Sigmoid colon (tissue), 7 donors: ENCODE results near the gene MET. TPM values are rescaled to one million over a fixed set of nuclear protein-coding genes. Genes with fewer than 3 reads are reported as not detected.

Experiments used
- DNase-seq: peaks from one replicate; pipeline ENCODE4 v3.0.0-alpha.2; 2019
- H3K27ac ChIP-seq, 4 donors: fragments of 200-600 bp; sonication (generic); one replicate each; pipeline ENCODE4 v1.5.1; 2016 to 2019; ENCODE audit warnings: mild to moderate bottlenecking in 1 of 4
- H3K27me3 ChIP-seq, 3 donors: fragments of 200-600 bp; sonication (generic); one replicate each; pipeline ENCODE4 v1.5.1; 2019; ENCODE audit warnings: mild to moderate bottlenecking in 1 of 3
- H3K36me3 ChIP-seq, 4 donors: fragments of 200-600 bp; sonication (generic); one replicate each; pipeline ENCODE4 v1.5.1; 2016 to 2019
- H3K4me1 ChIP-seq, 4 donors: fragments of 200-600 bp; sonication (generic); one replicate each; pipeline ENCODE4 v1.5.1; 2017 to 2019
- H3K4me3 ChIP-seq, 4 donors: fragments of 200-600 bp; sonication (generic); one replicate each; pipeline ENCODE4 v1.5.1; 2017 to 2019; ENCODE audit warnings: mild to moderate bottlenecking in 2 of 4, moderate library complexity in 1 of 4
- H3K9me3 ChIP-seq, 4 donors: fragments of 200-600 bp in 3 of 4; sonication (generic) in 3 of 4; one replicate each; pipeline versions ENCODE4 v1.5.1 to v1.6.1; 2013 to 2019
- EP300 ChIP-seq, 4 donors: sonication (generic); formaldehyde crosslinking; IDR thresholded peaks; one replicate each; pipeline ENCODE4 v1.6.1; 2017; ENCODE audit warnings: antibody characterized with exemption in 4 of 4
- POLR2A ChIP-seq, 2 donors: fragments of 450-650 bp; IDR thresholded peaks; one replicate each; pipeline ENCODE4 v1.6.1; 2016; ENCODE audit warnings: antibody characterized with exemption in 2 of 2, mild to moderate bottlenecking in 2 of 2, moderate library complexity in 2 of 2
- POLR2AphosphoS5 ChIP-seq, 4 donors: sonication (generic); formaldehyde crosslinking; IDR thresholded peaks; one replicate each; pipeline ENCODE4 v1.6.1; 2017; ENCODE audit warnings: antibody characterized with exemption in 4 of 4
- WGBS, 2 donors: extraction: QIAGEN DNeasy Blood & Tissue Kit; methylation state at CpG; one replicate each; pipeline ENCODE4 v1.1.7; 2013; 5-methylcytosine and 5-hydroxymethylcytosine counted together
- intact Hi-C: fragments of 100-400 bp; cut with DNase I; formaldehyde crosslinking; loops from one replicate; pipeline ENCODE4 v1.15.1; 2023
- polyA plus RNA-seq, 3 donors: library from polyadenylated mRNA; stranded (reverse); fragments of 200-250 nt; gene quantifications; one replicate each; pipeline ENCODE4 v1.2.3, GENCODE V29; 2013
- total RNA-seq, 4 donors: library from RNA; depleted of rRNA; stranded (reverse); fragments of >200 nt; gene quantifications; one replicate each; pipeline ENCODE4 v1.1.0, GENCODE V29; 2016
- TF ChIP-seq, protein P1 (sequence below), 4 experiments: fragments of 450-650 bp in 3 of 4; fragments of 200-600 bp in 1 of 4; IDR thresholded peaks; one replicate each; pipeline ENCODE4 v1.5.1; 2016 to 2019; ENCODE audit warnings: antibody characterized with exemption in 4 of 4, mild to moderate bottlenecking in 3 of 4, moderate library complexity in 2 of 4
- donor health status: healthy with polysubstance abuse.
- donor health status: Bipolar disorder and iron deficiency.
- donor health status: healthy.

Gene MET
- total and polyA plus RNA-seq, 7 donors, result 1.2 to 21.6 (median 15.9) TPM

DNA sequence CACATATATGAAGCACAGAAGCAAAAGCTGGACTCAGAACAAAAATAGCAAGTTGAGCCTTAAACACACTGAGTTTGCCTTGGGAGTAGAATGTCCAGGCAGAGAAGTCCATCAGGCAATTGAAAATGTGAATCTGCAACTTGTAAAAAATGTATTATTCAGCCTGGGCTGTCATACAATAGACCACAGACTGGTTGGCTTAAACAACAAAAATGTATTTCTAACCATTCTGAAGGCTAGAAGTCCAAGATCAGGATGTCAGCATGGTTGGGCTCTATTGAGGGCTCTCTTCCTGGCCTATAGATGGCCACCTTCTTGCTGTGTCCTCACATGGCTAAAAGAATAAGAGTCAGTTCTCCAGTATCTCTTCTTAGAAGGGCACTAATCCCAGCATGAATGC lies 113.8 kb downstream of the MET start:
- Histone ChIP-seq H3K4me1 (peaks cover 0 to 20% (median 16%) of the 10 kb centered on the region in 4 donors), H3K9me3 (no peaks in the 10 kb centered on the region), H3K4me3 (no peak overlapping the region), H3K36me3 (no peaks in the 10 kb centered on the region), H3K27me3 (no peaks in the 10 kb centered on the region), H3K27ac (no peak overlapping the region)
- intact Hi-C loops, result no loop called here
- DNase-seq, result no peak
- no peak for TF ChIP-seq POLR2AphosphoS5 (IDR thresholded peaks at IDR 0.05)

DNA sequence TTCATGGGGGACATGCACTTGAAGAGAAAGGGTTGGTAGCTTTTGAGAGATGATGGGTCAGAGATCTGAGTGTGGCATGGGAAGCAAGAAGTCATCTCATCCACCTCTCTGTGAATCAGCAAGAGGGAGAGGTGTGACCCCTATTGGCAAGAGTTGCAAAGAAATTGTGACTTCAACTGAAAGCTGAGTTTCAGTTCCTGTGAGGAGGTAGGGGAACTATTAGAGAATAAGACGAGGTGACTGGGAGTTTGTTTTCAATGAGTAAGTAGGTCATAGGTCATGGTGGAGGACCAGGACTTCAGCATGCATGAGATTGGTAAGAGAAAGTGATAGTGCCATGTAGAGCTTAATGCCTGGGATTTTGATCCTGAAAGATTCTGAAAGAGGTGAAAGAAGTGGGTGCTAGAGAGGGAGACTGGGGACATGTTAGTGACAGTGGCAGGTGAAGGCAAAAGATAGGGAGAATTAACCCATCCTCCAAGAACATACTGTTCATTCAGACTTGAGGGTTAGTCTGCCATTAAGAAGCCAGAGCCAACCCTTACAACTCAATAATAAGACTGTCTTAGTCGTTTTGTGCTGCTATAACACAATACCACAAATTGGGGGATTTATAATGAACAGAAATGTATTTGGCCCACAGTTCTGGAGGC lies 114.9 kb downstream of the MET start:
- Histone ChIP-seq H3K4me1 (peaks cover 0 to 10% (median 7%) of the 10 kb centered on the region in 4 donors), H3K9me3 (no peaks in the 10 kb centered on the region), H3K36me3 (no peaks in the 10 kb centered on the region), H3K4me3 (no peak overlapping the region), H3K27me3 (no peaks in the 10 kb centered on the region), H3K27ac (no peak overlapping the region)
- intact Hi-C loops, result no loop called here
- 45 to 51% methylated on average over 2 of the region's 2 CpGs for WGBS, 2 donors
- TF ChIP-seq POLR2A (IDR thresholded peaks at IDR 0.05) (no peak), POLR2AphosphoS5 (IDR thresholded peaks at IDR 0.05) (no peak), EP300 (IDR thresholded peaks at IDR 0.05) (no peak)
- TF ChIP-seq, protein P1, sequence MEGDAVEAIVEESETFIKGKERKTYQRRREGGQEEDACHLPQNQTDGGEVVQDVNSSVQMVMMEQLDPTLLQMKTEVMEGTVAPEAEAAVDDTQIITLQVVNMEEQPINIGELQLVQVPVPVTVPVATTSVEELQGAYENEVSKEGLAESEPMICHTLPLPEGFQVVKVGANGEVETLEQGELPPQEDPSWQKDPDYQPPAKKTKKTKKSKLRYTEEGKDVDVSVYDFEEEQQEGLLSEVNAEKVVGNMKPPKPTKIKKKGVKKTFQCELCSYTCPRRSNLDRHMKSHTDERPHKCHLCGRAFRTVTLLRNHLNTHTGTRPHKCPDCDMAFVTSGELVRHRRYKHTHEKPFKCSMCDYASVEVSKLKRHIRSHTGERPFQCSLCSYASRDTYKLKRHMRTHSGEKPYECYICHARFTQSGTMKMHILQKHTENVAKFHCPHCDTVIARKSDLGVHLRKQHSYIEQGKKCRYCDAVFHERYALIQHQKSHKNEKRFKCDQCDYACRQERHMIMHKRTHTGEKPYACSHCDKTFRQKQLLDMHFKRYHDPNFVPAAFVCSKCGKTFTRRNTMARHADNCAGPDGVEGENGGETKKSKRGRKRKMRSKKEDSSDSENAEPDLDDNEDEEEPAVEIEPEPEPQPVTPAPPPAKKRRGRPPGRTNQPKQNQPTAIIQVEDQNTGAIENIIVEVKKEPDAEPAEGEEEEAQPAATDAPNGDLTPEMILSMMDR (IDR thresholded peaks at IDR 0.05), result no peak
- DNase-seq, result no peak

DNA sequence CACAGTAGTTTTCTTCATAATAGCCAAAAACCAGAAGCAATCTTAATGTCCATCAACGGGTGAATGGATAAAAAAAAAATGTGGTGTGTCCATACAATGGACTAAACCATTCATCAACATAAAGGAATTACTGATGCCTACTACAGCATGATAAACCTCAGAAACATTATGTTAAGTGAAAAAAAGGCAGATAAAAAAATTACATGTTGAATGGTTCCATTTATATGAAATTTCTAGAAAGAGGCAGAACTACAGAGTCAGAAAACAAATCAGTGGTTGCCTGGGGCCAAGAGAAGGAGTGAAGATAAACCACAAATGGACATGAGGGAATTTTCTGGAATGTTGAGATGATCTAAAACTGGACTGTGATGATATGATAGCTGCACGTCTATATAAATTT lies 115.9 kb downstream of the MET start:
- TF ChIP-seq POLR2A (IDR thresholded peaks at IDR 0.05) (no peak), POLR2AphosphoS5 (IDR thresholded peaks at IDR 0.05) (no peak), EP300 (IDR thresholded peaks at IDR 0.05) (no peak)
- TF ChIP-seq, protein P1 (IDR thresholded peaks at IDR 0.05), result no peak
- intact Hi-C loops, result no loop called here
- no peaks in the 10 kb centered on the region for H3K27me3 ChIP-seq
- DNase-seq, result no peak
- H3K36me3 ChIP-seq, result no peaks in the 10 kb centered on the region
- WGBS, 2 donors, result 77 to 92% methylated on average over 2 of the region's 2 CpGs
- H3K4me3 ChIP-seq, result no peak overlapping the region
- H3K4me1 ChIP-seq, result peaks cover 0 to under 1% (median 0%) of the 10 kb centered on the region in 4 donors
- H3K27ac ChIP-seq, result no peak overlapping the region
- no peaks in the 10 kb centered on the region for H3K9me3 ChIP-seq

DNA sequence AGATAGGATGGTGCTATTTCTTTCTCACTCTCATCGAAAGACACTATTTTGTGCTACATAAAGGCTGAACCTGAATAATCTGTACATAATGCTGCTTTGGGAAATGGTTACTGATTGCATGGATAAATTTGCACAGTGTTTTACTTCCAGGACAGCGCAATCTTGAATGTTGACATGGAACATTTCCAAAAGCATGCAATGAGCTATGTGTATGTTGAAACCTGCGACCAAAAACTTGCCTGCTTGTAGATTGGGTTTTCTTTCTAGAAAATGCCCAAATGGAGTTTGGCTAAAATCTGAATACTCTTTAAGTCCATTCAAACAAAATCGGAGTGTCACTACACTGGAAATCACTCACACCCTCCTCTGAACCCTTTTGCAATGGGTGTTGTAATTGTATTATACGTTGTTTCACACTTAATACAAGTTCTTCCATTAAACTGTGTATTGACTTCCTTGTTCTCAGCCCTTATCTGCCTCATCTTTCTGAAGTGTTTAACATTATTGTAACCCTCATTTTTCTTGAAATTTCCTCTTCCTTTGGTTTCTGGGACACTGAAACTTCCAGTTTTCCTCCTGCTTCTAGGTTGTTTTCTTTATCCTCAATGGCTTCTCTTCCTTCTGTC lies 116.7 kb downstream of the MET start:
- Histone ChIP-seq H3K9me3 (no peaks in the 10 kb centered on the region), H3K4me3 (no peak overlapping the region), H3K27me3 (no peaks in the 10 kb centered on the region), H3K27ac (no peak overlapping the region), H3K4me1 (no peaks in the 10 kb centered on the region), H3K36me3 (no peaks in the 10 kb centered on the region)
- intact Hi-C loops, result no loop called here
- no peak for TF ChIP-seq EP300 (IDR thresholded peaks at IDR 0.05)
- TF ChIP-seq, protein P1 (IDR thresholded peaks at IDR 0.05), result no peak
- no peak for TF ChIP-seq POLR2AphosphoS5 (IDR thresholded peaks at IDR 0.05)
- no peak for TF ChIP-seq POLR2A (IDR thresholded peaks at IDR 0.05)
- 15 to 68% methylated on average over 5 of the region's 5 CpGs for WGBS, 2 donors
- DNase-seq, result no peak

DNA sequence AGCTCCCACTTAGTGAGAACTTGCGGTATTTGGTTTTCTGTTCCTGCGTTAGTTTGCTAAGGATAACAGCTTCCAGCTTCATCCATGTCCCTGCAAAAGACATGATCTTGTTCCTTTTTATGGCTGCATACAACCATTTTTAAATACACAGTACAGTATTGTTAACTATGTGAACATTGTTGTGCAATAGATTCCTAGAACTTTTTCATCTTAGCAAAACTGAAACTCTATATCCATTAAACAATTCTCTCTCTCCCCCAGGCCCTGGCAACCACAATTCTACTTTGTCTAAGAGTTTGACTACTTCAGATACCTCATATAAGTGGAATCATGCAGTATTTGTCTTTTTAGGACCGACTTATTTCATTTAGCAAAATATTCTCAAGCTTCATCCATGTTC lies 118.0 kb downstream of the MET start:
- TF ChIP-seq, protein P1 (IDR thresholded peaks at IDR 0.05), result no peak
- TF ChIP-seq EP300 (IDR thresholded peaks at IDR 0.05), result no peak
- TF ChIP-seq POLR2AphosphoS5 (IDR thresholded peaks at IDR 0.05), result no peak
- TF ChIP-seq POLR2A (IDR thresholded peaks at IDR 0.05), result no peak
- Histone ChIP-seq H3K27me3 (no peaks in the 10 kb centered on the region), H3K27ac (no peak overlapping the region), H3K4me3 (no peak overlapping the region), H3K9me3 (no peaks in the 10 kb centered on the region), H3K4me1 (no peaks in the 10 kb centered on the region), H3K36me3 (no peaks in the 10 kb centered on the region)
- no peak for DNase-seq
- intact Hi-C loops, result no loop called here
- 98 to 100% methylated on average over 3 of the region's 3 CpGs for WGBS, 2 donors
